T-helper 1 cell treated with Interleukin-12 subunit alpha and Interleukin-12 subunit beta and Interleukin-4 antibody, amounts not matched to agents 30 ng/mL and 1 ng/mL, for 36 hours (primary cell): Measurements from ENCODE around the gene PSG2. TPM values are rescaled to one million over a fixed set of nuclear protein-coding genes. Genes with fewer than 3 reads are reported as not detected.
"Not testable (repeated sequence)": the region's sequence is repeated elsewhere in the genome, so short reads cannot be mapped to it uniquely, and the experiment has no call there.

ENCODE experiments used
- intact Hi-C: fragments of 100-400 bp; cut with micrococcal nuclease; formaldehyde crosslinking; loops from one replicate; pipeline ENCODE4 v1.15.1; 2024
- total RNA-seq: library from RNA; stranded (reverse); gene quantifications from 2 replicates; pipeline ENCODE4 v1.2.3, GENCODE V29; 2022

Gene PSG2
- total RNA-seq, 1 donor from 2014 or later: not detected

DNA sequence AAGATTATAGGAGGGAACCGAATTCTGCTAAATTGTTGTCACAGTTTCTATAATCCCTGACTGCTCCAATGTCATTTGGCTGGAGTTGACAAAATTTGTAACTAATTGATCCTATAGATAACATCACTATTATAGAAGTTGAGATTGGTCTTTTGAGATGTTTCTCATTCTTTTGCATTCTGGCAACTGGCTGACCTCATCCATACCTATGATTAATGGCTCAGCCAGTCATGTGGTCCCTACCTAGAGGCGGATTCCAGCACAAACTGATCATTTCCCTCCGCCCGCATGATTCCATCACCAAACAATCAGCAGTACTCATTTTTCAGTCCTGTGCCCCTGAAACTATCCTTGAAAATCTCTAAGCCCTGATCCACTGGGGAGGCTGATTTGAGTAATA is 4.2 kb downstream of the PSG2 start:
- intact Hi-C loops: no loop called here

DNA sequence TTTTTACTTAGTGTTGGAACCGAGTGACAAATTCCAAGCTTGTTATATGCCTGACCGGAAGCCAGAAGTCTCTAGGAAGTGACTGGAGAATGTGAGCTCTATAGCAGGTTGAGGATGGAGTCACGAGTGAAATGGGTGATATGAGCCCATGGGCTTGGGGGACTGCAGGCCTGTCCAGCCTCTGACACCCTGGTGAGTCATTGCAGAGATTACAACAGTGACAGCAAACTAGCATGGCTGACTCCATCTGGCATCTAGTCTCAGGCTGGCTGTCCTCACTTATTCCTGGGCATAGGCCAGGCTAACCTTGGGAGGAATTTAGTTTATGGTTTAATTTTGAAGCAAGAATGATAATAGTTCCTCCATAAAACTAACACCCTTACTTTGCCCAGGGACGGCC is 4.6 kb downstream of the PSG2 start:
- intact Hi-C loops: not testable (repeated sequence)

DNA sequence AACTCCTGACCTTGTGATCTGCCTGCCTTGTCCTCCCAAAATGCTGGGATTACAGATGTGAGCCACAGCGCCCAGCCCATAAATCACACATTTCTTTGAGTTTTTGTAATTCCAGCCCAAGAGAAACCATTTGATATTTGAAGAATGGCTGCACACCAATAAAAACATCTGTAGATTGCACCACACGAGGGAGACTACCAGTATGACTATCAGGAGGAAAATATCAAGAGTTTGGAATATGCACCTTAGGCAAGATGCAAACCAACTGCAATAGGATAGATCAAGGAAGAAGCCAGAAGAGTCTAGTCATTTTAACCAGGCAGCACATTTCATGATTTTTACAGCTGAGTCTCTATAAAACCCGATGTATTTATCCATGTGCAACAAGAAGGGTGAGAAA is 20.1 kb downstream of the PSG2 start:
- intact Hi-C loops: not testable (repeated sequence)

DNA sequence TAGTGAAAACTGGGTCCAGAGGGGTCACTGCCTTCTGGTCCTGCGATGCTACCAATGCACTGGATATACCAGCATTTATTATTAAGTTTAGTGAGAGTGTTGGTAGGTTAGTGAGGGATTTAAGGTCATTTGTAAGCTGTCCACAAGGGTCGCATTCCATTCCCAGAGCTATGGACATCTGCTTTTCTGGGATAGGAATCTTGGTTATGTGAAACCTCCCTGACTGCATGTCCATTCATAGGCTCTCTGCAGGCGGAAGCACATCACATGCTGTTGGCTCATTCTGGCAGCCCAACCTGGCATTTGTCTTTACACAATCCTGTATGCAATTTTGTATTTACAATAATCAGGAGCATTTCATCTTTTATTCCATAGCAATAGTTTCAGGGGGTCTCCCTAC is 21.2 kb downstream of the PSG2 start:
- intact Hi-C loops: not testable (repeated sequence)

DNA sequence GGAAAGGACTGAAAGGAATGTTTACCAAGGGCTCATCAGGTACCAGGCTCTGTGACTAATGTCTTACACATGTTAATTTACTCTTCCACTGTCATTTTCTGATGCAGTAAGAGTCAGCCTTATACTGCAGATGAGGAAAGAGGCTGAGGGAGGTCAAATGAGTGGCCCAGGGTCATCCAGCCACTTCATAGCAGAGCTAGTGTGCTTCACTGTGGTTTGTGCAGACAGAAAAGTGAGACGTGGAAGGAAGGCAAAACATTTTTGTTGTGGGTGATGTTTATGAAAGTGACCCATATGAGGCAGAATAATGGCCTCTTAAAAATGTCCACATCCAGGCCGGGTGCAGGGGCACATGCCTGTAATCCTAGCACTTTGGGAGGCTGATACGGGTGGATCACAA is 22.2 kb downstream of the PSG2 start:
- intact Hi-C loops: not testable (repeated sequence)

DNA sequence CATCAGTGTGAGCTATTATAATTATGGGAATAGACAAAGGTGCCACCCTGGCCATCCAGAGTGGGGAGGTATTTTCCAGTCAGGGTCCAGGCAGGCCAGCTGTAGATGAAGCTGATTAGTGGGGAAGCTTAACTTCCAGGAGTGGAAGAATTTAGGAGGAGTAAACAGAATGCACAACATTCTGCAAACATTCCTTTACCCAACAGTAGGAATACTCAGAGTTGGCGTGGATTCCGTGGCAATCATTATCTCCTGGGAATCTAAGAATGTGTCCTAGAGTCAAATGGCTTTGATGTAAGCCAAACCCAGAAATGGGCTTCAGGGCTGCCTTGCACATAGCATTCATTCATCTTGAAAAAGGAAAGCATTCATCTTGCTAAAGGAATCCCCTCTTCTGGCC is 23.0 kb downstream of the PSG2 start:
- intact Hi-C loops: not testable (repeated sequence)

DNA sequence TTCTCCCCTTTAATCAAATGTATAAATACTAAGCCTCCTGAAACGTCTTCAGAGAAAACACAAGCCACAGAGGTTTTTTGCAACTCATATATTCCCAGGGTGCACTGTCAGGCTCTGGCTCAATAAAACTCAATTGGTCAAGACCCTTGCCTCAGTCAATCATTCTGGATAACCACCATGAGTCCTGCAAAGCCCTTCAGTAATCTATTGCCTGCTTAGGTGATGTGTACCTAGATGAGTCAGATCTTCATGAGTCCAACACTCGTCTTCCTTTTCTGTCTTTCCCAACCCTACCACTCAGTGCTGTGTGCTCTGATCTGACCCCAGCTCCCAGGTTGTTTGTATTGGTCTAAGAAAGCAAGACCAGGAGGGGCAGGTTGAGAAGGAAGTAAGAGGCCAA is 24.1 kb downstream of the PSG2 start:
- intact Hi-C loops: not testable (repeated sequence)

DNA sequence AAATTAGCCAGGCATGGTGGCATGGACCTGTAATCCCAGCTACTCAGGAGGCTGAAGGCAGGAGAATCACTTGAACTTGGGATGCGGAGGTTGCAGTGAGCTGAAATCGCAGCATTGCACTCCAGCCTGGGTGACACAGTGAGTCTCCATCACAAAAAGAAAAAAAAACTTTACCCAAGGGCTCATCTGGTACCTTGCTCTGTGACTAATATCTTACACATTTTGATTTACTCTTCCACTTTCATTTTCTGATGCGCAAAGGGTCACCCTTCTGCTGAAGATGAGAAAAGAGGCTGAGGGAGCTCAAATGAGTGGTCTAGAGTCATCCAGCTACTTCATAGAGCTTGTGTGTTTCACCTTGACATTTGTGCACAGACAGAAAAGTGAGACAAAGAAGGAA is 34.5 kb downstream of the PSG2 start:
- intact Hi-C loops: not testable (repeated sequence)

DNA sequence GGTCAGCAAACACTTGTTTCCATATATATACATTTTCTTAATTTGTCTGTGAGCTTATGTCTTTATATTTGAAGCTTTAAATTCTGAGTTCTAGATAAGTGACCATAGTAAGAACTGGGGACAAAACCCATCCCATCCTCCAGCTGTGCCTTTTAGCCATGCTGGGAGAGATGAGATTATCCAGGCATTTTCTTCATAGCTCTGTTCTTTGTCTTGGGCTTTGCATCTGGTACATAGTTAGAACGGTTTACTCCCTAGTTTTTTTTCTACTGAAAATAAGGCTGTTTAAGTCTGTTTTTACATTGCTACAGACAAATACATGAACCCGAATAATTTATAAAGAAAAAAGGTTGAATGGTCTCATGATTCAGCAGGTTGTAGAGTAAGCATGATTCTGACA is 35.9 kb downstream of the PSG2 start:
- intact Hi-C loops: not testable (repeated sequence)

DNA sequence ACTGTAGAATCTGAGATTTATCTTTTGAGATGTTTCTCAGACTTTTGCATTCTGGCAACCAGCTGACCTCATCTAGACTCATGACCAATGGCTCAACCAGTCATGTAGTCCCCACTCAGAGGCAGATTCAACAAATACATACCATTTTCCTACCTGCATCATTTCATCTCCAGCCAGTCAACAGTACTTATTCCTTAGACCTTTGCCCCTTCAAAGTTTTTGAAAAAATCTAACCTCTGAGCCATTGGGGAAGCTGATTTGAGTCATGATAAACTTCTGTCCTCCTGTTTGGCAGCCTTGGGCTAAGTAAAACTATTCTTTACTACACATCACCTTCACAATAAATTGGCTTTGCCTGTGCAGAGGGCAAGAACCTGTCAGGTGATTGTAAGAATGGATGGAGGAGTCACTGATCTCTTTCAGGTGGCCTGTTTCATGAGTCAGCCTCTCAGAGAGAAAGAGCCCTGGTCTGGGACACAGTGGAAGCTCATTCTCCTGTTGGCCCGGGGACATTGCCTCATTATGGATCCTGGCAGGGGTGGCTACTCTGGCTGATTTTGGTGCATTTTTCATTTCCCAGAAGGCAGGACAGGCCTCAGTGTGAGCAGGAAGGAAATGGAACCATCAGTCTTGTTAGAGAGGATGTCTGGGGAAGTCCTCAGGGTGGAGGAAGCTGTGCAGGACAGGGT is 38.9 kb downstream of the PSG2 start:
- intact Hi-C loops: not testable (repeated sequence)

DNA sequence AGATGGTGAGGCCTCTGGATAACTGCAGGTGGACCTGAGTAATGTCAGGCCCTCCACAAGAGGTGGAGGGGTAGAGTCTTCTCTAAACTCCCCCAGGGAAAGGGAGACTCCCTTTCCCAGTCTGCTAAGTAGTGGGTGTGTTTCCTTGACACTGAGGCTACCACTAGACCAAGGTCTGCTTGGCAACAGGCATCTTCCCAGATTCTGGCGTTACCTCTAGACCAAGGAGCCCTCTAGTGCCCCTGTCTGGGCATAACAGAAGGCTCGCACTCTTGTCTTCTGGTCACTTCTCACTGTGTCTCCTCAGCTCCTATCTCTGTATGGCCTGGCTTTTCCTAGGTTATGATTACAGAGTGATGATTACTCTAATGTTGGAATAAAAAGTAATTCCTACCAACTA is 50.9 kb downstream of the PSG2 start:
- intact Hi-C loops: not testable (repeated sequence)

DNA sequence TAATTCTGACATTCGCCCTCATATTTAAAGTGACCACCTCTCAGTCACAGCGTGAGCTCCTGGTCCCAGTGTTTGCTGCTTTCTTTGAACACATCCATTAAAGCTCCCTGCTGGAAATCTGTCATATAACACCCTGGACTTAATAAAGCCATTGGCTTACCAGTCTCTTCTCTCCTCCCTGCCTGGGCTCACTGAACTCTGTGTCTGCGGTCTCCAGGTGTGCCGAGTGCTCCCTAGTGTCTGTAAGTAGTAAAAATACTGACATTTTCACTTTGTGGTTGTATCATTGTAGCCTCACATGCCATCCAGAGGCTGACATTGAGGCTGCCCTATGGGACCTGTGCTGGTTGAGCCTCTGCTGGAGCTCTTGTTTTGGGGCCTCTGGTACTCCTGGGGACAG is 53.6 kb downstream of the PSG2 start:
- intact Hi-C loops: no loop called here

DNA sequence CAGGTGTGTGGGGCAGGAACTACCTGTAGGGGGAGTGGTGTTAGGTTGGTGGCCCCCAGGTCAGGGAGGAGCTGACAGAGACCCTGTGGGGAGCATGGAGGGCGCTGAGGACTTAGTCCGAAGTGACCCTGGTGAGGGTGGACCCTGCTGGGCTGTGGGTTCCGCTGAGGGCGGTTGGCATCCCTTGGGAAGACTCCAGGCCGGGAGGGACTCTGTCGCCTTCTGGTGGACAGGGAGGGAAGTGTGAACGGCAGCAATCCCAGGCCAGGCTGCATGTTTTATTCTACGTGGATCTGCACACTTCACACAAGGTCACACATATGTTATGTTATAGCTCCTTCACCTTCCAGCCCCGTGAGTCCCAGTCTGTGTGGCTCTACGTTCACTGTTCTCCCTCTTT is 54.5 kb downstream of the PSG2 start:
- intact Hi-C loops: not testable (repeated sequence)

DNA sequence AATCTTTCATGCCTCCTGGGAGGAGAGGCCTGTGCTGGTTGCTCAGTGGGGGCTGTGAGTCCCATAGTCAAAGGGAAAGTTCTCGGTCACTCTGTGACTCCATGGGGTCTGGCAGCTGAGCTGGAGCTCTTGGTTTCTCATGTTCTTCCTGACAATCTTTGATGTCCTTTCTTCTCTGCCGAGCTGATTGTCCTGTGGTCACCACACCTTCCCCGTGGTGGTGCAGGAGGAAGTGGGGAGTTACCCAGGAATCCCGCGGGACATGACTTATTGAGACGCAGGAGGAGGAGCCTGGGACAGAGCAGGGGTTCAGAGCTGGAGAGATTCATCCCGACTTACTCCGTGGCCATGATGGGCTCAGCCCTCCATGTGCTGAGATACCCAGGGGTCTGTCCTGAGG is 55.4 kb downstream of the PSG2 start:
- intact Hi-C loops: not testable (repeated sequence)

DNA sequence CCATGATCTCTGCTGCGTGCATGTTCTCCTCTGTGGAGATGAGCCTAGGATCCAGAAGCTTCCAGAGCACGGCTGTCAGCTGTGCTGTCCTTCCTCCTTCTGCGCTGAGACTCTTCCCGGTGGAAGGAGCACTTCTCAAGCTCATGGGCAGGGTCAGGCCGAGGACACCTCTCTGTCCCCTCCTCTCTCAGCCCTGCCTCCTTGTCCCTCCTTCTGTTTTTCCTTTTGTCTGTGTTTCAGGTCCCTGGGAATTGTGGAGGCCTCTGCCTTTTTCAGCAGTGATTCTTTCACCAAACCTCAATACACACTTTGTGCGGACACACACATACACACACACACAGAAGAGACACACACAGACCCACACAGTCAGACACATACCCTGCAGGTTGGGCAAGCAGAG is 56.1 kb downstream of the PSG2 start, which contains the start of gene PSG11:
TSS of gene PSG11 (minus strand) at position 101 of the 400 bp plus-strand sequence. CDS start at position 4, 97 bp downstream.
- intact Hi-C loops: not testable (repeated sequence)

DNA sequence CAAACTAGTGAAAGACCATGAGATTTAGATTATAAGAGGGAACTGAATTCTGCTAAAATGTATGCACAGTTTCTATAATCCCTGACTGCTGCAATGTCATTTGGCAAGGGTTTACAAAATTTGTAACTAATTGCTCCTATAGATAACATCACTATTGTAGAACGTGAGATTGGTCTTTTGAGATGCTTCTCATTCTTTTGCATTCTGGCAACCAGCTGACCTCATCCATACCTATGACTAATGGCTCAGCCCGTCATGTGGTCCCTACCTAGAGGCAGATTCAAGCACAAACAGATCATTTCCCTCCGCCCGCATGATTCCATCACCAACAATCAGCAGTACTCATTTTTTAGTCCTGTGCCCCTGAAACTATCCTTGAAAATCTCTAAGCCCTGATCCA is 60.4 kb downstream of the PSG2 start:
- intact Hi-C loops: not testable (repeated sequence)

DNA sequence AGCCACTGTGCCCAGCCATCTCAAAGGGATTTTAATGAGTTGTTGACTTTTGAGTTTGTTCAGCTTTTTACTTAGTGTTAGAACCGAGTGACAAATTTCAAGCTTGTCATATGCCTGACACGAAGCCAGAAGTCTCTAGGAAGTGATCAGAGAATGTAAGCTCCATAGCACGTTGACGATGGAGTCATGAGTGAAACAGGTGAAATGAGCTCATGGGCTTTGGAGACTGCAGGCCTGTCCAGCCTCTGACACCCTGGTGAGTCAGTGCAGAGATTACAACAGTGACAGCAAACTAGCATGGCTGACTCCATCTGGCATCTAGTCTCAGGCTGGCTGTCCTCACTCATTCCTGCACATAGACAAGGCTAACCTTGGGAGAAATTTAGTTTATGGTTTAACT is 60.9 kb downstream of the PSG2 start:
- intact Hi-C loops: not testable (repeated sequence)

DNA sequence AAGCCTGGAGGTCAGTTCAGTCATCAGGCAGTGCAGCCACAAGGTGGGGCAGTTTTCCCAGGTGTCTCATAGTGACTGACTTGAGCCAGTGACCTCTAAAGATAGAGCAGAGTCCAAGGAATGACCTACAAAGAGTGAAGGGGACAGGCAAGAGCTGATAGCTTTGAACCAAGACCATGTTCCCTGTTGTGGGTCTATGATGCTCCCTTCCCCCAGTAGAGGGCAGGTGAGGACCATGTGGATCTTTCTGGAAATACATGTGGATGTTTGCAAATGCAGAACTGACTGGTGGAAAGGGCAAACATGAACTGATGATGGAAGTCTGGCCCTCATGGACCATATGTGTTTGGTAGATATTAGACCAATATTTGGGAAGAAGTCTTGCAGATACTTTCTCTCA is 62.9 kb downstream of the PSG2 start:
- intact Hi-C loops: not testable (repeated sequence)

Other genes with a start within 250 kb of the PSG2 start
- not detected in 2 replicates for gene PSG1, start 203.0 kb downstream of the PSG2 start, total RNA-seq
- gene PSG6, start 164.8 kb downstream of the PSG2 start, total RNA-seq: not detected in 2 replicates
- not detected in 2 replicates for gene PSG7, start 145.5 kb downstream of the PSG2 start, total RNA-seq
- not detected in 2 replicates for gene PSG11, start 56.2 kb downstream of the PSG2 start, total RNA-seq
- gene PSG5, start 103.8 kb upstream of the PSG2 start, total RNA-seq: not detected in 2 replicates
- not detected in 2 replicates for gene PSG4, start 122.9 kb upstream of the PSG2 start, total RNA-seq
- not detected in 2 replicates for gene PSG9, start 186.8 kb upstream of the PSG2 start, total RNA-seq